NOMO-1 treated with DMSO at 0.1 percent for 48 hours (cell line): ENCODE results near the gene ARHGAP15.
A peak's percentile ranks its signal among the peaks of the same experiment; 100 is the strongest.

Experiments used
- DNase-seq: peaks from one replicate; lab custom pipeline; 2025; ENCODE audit not compliant: unreplicated experiment; lab: John Stamatoyannopoulos, UW

The ARHGAP15 gene

GRCh38 chr2:143392358-143392757, 263.1 kb downstream of the ARHGAP15 start:
- DNase-seq: no peak

- no peak for DNase-seq
Measured at GRCh38 chr2:143394062-143394461, 264.8 kb downstream of the ARHGAP15 start.

DNA sequence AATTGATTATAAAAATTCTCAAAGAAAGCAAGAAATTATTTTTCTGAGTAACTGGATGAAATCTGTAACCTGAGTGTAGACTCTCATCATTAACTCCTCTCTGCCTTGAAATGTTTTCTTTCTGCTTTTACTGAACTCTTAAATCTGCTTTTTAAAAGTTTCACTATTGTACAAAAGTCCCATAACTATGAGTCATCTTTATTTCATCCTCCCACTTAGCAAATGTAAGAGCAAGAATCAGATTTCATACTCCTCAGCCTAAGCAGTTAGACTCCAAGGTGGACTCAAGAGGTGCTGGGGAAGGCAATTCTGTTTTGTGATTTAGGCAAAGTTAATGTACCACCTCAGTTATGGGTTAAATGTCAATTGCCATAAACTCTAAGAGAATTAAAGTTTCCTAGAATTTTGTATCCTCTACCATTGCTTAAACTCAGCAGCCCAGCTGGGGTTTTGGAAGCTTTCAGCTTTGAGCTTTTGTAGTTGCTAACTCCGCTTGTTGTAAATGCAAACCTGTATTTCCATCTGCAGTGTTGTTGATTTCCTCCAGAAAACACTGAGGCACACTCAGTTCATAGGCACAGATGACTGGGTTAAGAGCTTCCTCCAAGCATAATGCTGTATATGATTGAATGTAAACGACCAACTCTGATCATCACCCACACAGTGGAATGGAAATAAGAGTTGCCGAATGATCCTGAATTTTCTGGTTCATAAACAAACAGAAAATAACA, 268.8 kb downstream of the ARHGAP15 start:
- no peak for DNase-seq

DNA sequence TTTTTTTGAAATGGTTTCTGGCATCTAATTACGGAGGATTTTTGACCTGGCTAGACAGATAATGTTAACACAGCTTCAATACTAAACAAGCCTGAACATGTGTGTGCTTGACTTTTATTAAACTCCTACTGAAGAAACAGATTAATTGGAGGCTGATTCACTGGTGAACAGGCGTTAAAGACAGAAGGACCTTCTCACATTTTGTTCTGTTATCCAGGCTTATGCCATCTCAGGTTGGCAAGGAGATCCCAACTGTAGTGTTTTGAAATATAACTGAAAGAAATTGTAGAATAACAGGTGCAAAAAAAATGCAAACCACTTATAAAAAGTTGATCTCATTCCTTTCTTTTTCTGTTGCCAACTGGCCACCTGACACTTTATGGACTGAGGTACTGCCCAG, 269.6 kb downstream of the ARHGAP15 start:
- no peak for DNase-seq

DNA sequence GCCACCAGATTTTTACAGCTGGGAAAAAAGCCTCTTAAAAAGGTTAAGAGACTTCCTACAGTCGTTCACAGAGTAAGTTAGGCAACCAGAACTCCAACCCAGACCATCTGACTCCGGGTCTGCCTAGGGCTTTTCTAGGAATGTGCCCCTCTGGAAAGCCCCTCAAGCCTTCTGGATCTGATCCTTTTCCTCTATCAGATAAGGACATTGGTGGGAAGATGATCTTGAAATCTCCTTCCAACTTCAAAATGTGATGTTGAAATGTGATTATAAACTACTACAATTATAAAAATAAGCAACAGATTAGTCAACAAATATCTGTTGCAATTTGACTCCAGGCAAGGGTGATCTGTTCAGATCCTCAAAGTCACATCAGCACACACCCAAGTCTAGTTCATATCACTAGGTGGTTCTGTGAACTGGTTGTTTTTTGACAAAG, 270.4 kb downstream of the ARHGAP15 start:
- no peak for DNase-seq

DNA sequence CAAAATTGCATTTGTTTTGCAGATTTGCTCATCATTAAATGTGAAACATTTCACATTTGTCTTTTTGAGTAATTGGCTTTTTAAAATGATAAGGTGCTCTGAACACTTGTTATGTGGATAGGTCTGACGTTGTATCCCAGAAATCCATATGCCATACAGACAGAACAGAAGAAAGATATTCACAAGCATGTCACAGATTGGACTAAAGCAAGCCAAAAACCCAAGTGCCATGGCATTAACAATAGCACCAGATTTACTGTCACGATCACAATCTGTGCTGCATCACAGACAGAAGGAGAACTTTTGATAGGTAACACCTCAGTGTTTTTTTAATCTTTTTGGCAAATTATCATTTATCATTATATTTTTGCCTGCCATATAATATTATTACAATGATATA, 272.6 kb downstream of the ARHGAP15 start:
- DNase-seq: no peak

DNA sequence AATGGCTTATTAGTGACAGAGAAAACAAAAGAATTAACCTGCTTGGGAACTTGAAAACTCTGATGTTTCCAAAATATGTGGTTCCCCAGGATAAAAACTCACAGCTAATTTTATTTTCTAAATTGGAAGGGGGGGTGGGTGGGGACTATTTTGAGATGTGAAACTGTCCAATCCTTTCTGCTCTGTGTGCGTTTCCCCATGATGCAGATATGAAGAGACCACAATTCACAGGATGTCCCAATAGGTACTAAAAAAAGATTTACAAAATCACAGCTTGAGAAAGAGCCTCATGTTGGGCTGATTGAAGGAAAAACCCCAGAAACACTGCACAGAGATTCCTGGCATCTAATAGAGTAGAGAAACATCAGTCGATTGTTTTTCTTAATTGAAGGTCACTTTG, 273.2 kb downstream of the ARHGAP15 start:
- DNase-seq: peak; percentile 51

DNA sequence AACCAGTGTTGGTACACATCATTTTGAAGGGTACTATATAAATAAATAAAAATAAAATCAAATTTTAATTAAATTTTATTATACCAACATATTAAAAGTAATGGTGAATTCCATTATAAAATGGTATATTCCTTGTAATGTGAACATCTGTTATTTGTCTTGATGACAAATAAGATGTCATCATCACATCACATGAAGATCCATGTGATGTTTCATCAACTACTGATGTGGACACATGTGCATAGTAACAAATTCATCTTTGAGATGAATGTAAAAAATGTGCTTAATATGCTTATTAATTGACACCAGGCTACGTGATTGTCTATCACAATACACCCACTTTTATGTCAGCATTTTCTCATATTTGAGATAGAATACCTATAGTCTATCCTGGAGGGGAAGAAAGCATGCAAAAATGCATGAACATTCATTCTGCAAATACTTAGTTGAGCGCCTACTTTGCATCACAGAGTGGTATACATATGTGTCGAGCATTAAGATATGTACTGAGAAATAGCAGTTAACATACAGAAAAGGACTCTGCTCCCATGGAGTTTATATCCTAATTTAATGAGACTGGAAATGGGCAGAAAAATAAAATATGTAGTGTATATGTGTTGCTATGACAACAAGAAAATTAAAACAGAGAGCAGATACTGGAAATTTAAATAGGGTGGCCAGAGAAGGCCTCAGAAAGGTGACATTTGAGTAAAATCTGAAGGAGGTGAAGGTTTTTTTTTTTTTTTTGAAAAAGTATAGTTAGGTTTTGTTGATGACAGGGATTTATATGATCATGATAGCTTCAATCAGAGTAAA, 281.1 kb downstream of the ARHGAP15 start:
- no peak for DNase-seq

GRCh38 chr2:143415571-143415970, 286.4 kb downstream of the ARHGAP15 start:
- DNase-seq: no peak

- DNase-seq: no peak
Measured at GRCh38 chr2:143417428-143417827, 288.2 kb downstream of the ARHGAP15 start.

- DNase-seq: no peak
Measured at GRCh38 chr2:143420313-143420712, 291.1 kb downstream of the ARHGAP15 start.

GRCh38 chr2:143422681-143423080, 293.5 kb downstream of the ARHGAP15 start:
- peak; percentile 46 for DNase-seq

DNA sequence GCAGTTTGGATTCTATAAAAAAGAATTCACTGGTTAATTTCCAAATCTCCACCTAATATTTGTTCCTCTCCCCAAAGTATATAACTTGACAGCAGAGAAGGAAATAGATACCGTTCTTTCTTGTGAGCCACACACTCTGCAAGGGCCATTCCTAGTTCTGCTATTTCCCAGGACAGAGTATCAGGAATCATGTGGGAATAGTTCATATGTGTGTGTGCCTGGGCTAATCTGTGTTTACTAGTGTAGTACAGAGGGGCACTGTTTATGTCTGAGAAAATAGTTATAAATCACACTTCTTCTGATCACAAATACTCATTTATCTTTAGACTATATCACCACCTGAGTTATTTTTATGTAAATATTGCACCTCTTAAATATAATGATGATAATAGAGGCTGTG, 296.7 kb downstream of the ARHGAP15 start:
- DNase-seq: no peak

GRCh38 chr2:143426296-143426695, 297.1 kb downstream of the ARHGAP15 start:
- no peak for DNase-seq

DNA sequence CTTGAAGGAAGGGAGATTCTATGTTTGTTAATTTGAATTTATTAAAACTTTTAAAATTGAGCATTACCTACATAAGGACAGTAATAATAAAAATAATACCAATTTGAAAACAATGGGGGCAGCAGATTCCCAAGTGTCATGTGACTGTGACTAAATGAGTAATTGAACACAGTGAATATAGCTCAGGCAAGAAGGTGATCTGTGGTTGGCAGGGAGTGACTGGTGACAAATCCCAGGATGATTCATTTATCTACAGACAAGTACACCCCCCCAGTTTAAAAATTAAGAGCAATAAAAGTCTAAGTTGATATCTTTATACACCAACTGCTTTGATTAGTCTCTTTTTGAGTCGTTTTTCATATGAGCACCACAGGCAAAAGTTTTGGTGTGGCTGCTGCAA, 299.5 kb downstream of the ARHGAP15 start:
- no peak for DNase-seq

- DNase-seq: no peak
Measured at GRCh38 chr2:143429932-143430679, 300.9 kb downstream of the ARHGAP15 start.

GRCh38 chr2:143431316-143431715, 302.1 kb downstream of the ARHGAP15 start:
- DNase-seq: no peak

DNA sequence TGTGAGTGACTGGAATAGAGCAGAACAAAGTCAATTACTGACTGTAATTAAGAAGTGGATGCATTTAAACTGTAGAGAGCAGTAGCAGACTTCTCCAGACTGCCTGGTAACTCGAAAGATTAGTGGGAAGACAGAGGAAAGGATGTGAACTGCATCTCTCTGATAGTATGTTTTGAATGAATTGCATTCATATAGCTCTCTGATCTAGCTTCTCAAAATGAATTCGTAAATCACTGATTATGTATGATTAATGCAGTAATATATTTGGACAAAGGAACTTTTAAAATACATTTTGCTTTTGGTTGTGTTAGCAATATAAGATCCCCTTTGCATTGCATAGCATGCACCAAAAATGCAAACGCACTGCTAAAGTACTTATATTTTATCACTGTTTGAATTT, 304.0 kb downstream of the ARHGAP15 start:
- DNase-seq: no peak

- DNase-seq: no peak
Measured at GRCh38 chr2:143433840-143434239, 304.6 kb downstream of the ARHGAP15 start.

DNA sequence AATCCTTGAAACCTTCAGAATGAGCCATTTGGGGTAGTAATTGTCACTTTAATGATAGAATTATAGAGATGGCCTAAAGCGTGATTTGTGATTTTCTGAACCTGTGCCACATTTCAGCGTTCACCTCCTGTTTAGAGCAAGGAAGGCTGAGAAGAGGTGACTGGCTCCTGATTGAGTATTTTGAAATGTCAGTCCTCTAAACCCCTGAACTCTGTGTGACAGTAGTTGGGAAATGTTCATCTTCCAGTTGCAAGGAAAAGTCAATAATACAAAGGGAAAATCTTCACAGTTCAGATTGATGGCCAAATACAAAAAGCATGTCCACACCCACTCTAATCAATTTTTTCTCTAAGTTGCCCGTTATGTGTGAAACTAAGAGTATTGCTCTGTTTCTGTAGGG, 305.2 kb downstream of the ARHGAP15 start:
- no peak for DNase-seq

GRCh38 chr2:143435131-143435530, 305.9 kb downstream of the ARHGAP15 start:
- DNase-seq: no peak

DNA sequence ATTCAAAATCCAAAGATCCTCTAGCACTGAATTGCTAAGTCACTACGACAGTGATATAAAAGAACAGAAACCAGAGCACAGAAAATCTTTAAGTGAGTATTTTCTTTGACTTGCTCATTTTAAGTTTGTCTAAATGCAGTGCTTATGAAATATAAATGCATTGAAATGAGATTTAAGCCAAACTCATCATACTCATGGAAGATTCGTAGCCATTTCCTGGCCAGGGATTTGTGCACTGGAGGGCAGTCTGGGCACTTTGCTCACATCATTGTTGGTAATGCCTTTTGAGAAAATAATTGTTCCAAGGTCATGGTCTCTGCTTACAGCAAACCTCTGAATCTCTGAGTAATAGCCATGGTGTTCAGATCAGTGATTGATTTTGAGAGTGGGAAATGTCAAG, 307.7 kb downstream of the ARHGAP15 start:
- no peak for DNase-seq
